Activated CD4-positive, alpha-beta T cell treated with anti-CD3 and anti-CD28 coated beads, Interleukin-2, Interleukin-4, amounts not matched to agents 100 ng/mL and 50 ng/mL, durations not matched to agents 16 hours and 8 hours (primary cell): ENCODE measurements around the gene COL6A2.

Experiments used
- DNase-seq: peaks from one replicate; pipeline ENCODE4 v3.0.0-alpha.2; 2020; ENCODE audit warnings: low spot score

The COL6A2 gene

GRCh38 chr21:46144464-46145070 is 46.7 kb downstream of the COL6A2 start:
- DNase-seq: no peak

GRCh38 chr21:46145159-46145839 is 47.4 kb downstream of the COL6A2 start:
- DNase-seq: no peak

GRCh38 chr21:46145840-46146691 is 48.2 kb downstream of the COL6A2 start:
- DNase-seq: no peak

GRCh38 chr21:46146856-46147255 is 48.9 kb downstream of the COL6A2 start:
- DNase-seq: no peak

DNA sequence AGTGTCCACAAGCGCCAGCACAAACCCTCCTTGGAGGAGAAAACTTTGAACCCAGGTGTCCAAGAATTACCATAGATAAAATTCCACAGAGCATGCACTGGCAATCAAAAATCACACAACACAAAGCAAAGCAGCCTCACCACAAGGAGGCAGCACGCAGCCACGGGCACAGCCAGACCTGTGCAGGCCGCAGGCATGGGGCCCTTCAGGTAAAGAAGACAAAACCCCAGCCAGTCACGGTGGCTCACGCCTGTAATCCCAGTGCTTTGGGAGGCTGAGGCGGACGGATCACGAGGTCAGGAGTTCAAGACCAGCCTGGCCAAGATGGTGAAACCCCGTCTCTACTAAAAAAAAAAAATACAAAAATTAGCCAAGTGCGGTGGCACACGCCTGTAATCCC is 49.5 kb downstream of the COL6A2 start:
- peak; percentile 44 for DNase-seq

DNA sequence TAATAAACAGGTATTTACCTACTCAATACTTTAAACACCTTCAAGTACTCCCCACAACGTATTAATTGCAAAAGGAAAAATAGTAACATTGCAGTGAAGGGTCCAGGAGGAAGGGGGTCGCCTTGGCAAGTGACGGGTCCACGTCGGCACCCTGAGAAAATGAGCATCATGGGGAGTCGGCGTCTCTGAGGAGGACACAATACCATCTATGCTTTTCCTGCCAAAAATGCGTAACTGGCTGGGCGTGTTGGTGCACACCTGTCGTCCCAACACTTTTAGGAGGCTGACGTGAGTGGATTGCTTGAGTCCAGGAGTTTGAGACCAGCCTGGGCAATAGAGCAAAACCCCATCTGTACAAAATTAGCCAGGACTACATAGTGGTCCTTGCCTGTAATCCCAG is 50.2 kb downstream of the COL6A2 start:
- DNase-seq: no peak

DNA sequence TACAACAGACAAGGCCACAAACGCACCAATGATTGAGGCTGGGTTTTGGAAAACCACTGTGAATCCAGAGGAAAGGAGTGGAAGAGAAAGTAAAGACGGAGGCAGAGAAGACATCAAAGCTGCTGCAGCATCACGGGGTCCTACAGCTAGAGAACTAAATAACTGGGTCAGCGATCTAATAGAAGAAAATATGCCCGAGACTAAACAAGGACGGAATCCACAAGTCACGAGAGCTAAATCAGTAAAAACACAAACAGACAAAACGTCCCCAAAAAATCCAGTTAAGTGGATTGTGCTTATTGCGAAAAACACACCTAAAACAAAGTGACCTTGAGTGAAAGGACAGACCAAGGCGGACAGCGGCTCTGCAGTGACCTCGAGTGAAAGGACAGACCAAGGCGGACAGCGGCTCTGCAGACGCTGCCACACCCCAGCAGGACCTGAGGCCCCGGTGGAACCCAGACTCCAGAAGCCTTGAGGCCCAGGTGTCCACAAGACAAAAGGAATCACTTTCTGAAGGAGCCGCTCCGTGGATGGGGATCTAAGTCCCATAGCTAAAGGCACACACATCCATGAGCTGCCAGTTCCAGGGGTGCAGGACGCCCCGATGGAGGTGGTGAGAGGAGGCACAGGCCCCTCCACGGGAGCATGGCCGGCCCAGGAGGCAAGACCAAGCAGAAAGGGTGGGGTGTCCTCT is 51.4 kb downstream of the COL6A2 start:
- no peak for DNase-seq

- no peak for DNase-seq
These were observed 52.2 kb downstream of the COL6A2 start for GRCh38 chr21:46150073-46150472.

DNA sequence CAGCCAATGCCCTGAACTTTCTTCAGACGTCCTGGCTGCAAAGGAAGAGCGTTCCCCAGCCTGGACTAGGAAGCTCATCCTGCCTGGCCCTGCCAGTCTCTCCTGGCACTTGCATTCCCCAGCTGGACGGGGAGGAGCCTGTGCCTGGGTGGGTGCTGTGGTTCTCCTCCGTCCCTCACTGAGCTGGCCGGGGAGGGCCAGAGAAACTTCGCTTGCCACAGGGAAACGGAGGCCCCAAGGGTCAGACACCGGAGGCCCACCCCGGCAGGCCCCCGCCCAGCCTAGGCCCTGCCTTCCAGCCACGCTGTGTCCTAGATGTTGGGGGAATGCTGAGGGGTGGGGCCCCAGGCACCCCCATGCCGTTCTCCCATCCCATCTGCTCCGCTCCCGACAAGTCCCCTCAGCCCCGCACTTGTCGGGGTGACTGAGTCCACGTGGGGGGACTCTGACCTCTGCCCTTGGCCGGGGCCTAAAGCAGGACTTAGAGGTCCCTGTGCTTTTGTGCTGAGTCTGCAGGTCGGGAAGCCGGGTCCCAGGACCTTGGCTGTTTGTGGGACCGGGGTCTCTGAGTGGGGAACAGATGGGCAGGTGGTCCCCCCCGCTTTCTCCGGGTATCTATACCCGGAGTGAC is 52.7 kb downstream of the COL6A2 start:
- no peak for DNase-seq

DNA sequence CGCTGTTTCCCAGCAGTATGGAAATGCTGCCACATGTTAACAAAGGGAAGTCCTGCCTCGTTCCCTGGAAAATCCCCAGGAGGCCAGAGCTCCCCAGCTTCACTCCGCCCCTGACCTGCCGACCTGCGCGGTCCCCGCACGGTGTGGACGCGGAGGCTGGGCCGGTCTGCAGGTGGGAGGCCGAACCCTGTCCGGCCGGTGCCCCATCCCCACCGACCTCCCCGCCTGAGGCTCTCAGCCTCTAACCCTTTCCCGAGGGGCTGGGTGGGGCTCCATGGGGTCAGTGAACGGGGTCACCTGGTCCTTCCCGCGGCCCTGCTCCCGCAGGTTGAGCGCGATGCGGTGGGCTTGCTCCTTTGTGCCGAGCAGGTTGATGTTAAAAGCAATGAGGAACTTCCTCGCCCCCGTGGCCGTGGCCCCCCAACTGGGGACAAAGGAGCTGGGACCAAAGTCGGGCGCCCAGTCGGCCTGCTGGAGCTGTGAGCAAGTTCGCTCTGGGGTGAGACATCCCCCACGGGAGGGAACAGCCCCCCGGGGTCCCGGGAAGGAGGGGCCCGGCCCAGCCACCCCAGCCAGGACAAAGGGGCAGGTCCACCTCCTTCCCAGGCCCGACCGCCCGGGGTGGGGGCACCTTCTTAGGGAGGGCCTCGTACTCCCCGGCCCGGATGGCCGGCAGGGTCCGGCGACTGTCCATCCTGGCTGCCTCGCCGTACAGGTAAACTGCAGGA is 53.5 kb downstream of the COL6A2 start:
- no peak for DNase-seq

- no peak for DNase-seq
These were observed 54.3 kb downstream of the COL6A2 start for GRCh38 chr21:46151989-46152926.

- no peak for DNase-seq
These were observed 55.0 kb downstream of the COL6A2 start for GRCh38 chr21:46152927-46153246.

- peak; percentile 29 for DNase-seq
These were observed 55.6 kb downstream of the COL6A2 start for GRCh38 chr21:46153247-46154154.

GRCh38 chr21:46154155-46154954 is 56.4 kb downstream of the COL6A2 start:
- DNase-seq: no peak

DNA sequence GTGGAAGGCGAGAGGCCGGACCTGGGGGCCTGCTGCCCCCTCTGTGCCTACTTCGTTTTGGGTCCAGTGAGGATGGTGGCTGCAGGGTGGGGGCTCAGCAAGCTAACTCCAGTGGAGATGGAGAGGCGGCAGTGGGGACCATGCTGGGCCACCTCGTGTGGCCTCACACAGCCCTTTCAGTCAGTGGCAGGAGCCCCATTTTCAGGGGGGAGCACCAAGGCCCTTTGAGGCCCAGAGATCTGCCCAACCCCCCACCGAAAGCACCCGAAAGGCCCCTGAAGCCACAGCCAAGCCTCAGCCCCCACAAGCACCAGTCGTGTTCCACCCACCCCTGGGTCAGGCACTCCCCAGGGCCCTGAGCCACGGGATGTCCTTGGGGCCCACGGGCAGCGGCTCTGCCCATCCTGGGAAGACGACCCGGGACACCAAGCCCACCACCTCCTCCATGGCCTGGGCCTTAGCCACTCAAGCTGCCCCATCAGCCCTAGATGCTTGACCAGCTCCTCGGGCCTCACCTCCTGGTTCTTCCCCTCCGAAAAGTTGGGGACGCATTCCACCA is 57.1 kb downstream of the COL6A2 start:
- no peak for DNase-seq

DNA sequence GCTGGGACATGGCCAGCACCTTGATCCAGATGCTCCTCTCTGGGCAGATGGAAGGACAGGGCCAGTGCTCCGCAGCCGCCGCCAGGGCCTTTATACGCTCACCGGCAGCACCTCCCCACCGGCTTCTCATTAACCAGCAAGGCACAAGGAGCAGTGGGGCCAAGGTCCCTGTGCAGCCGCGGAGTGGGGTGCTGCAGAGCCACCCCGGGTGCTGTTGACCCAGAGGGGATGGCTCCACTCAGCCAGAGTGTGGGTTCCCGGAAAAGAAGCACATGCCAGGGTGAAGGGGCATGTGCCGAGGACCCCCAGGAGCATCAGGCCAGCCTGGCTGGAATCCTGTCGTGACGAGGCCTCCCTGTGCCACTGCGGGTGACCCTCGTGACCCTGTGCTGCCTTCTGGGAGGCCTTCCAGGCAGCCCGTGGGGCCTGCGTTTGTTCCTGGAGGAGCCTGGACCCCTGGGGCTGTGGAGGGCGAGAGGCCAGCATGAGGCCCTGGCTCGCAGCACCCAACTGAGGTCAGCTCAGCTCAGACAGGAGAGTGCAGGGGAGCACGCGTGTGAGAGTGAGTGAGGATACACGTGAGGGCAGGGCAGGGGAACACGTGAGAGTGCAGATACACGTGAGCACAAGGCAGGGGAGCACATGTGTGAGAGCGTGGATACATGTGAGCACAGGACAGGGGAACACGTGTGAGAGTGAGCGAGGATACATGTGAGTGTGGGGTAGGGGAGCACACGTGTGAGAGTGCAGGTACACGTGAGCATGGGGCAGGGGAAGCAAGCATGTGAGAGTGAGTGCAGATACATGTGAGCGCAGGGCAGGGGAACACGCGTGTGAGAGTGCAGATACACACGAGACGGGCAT is 57.8 kb downstream of the COL6A2 start, which contains the start of gene FTCD:
TSS of gene FTCD (minus strand) at position 66 of the 864 bp plus-strand sequence. CDS start at position 10, 56 bp downstream.
- DNase-seq: no peak

GRCh38 chr21:46156378-46156645 is 58.4 kb downstream of the COL6A2 start:
- DNase-seq: no peak
